SU-DHL-6 (cell line): ENCODE results near the gene TREM1.

ENCODE experiments used
- CTCF ChIP-seq: fragments of 200-600 bp; sonication (generic); IDR thresholded peaks from one replicate; pipeline ENCODE4 v1.5.1; 2017; ENCODE audit warnings: antibody characterized with exemption, mild to moderate bottlenecking, low read length, moderate library complexity; ENCODE audit not compliant: insufficient read depth, poor library complexity, severe bottlenecking
- EZH2phosphoT487 ChIP-seq: fragments of 200-600 bp; sonication (generic), shearing (Covaris generic); conservative IDR thresholded peaks from 2 replicates; pipeline ENCODE4 v1.6.1; 2018; ENCODE audit warnings: mild to moderate bottlenecking, antibody characterized with exemption, low read length, moderate library complexity, mixed read lengths

GRCh38 chr6:41326092-41326491 is 39.6 kb upstream of the TREM1 start:
- TF ChIP-seq CTCF (no peak), EZH2phosphoT487 (no peak)
